NCI-H2196 (cell line): ENCODE results near the gene EFCC1.

Experiments used
- DNase-seq: peaks from one replicate; lab custom pipeline; 2025; ENCODE audit not compliant: unreplicated experiment; lab: John Stamatoyannopoulos, UW

Gene EFCC1

DNA sequence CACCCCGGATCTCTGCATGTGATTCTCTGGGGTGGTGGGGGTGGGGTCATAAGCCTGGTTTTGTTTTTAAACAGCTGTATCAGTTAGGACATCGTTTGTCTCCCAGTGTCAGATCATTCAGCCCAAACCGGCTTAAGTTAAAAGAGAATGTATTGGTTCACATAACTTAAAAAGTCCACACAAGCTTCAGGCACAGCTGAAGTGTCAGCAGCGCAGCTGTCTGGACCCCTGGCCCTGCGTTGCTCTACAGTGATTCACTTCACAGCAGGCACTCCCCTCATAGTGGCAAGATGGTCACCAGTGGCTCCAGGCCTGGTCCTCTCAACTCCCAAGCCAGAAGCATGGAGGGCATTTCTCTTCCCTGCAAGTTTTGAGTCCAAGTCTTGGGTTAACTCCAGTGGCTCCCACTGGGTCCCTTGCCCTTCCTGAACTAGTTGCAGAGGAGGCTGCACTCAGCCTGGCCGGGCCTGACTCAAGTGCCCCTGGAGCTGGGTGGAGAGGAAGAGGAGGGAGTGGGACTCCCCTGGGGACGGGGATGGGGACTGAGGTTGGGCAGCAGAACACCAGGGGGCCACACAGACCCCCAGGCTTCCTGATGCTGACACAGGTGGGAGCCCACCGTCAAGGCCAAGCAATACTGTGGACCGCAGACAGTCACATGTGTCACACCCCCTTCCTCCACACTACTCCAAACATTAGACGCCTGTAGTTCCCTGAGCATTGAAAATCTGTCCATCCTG, 30.5 kb downstream of the EFCC1 start:
- DNase-seq, result no peak

GRCh38 chr3:129032716-129033115, 31.6 kb downstream of the EFCC1 start:
- DNase-seq, result no peak

DNA sequence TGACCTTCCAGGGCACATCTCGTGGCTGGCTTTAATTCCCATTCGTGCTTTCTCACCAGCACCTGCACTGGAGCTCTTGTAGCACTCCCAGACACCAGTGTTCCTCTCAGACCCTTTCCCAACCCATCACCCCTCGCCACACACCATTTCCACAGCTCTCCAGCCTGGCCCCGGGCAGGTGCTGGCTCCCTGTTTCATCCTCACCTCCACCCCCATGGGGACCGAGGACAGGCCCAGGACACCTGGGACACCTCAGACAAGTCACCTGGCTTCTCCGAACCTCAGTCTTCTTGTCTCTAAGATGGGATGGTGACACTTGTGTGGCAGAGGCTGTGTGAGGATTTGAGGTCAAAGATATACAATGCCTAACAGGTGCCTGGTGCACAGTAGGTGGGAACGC, 32.0 kb downstream of the EFCC1 start:
- DNase-seq, result no peak

- no peak for DNase-seq
Measured at GRCh38 chr3:129033633-129034321, 32.7 kb downstream of the EFCC1 start.

- DNase-seq, result no peak
Measured at GRCh38 chr3:129034642-129035041, 33.5 kb downstream of the EFCC1 start.

DNA sequence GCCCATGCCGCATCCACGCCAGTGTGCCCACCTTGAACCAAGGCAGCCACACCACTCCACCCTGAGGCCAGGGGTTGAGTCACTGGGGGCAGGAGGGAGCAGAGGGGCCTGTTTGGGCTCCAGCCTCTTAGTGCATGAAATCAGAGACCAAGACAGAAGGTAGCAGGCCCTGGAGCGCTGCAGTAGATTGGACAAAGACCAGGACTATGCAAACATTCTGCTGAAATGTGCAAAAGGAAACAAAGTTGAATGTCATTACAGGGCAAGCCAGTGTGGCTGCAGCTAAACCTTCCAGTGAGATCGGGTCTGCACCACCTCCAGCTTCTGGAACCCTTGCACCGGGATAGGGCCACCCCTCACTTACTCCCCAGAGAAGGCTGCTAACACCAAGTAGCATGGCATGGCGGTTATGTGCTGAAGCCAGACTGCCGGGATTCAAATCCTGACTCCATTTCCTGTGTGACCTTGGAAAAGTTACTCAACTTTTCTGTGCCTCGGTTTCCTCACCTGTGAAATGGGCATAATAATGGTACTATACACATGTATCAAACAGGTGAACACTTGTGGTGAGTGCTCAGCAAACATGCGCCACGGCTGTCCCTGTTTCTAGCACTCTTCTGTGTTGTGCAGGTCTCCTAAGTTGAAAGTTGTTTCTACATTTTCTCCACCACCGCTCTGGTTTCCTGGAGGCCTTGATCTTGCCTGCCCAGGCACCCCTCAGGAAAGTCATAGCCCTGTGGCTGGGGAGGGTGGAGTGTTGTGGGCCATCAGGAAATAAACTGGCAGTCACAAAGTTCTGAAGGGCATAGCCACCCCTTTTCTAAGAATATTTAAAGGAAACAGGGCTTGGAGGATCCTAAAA, 34.5 kb downstream of the EFCC1 start:
- no peak for DNase-seq

- DNase-seq, result no peak
Measured at GRCh38 chr3:129036222-129037092, 35.4 kb downstream of the EFCC1 start.

GRCh38 chr3:129037093-129037419, 36.0 kb downstream of the EFCC1 start:
- no peak for DNase-seq

DNA sequence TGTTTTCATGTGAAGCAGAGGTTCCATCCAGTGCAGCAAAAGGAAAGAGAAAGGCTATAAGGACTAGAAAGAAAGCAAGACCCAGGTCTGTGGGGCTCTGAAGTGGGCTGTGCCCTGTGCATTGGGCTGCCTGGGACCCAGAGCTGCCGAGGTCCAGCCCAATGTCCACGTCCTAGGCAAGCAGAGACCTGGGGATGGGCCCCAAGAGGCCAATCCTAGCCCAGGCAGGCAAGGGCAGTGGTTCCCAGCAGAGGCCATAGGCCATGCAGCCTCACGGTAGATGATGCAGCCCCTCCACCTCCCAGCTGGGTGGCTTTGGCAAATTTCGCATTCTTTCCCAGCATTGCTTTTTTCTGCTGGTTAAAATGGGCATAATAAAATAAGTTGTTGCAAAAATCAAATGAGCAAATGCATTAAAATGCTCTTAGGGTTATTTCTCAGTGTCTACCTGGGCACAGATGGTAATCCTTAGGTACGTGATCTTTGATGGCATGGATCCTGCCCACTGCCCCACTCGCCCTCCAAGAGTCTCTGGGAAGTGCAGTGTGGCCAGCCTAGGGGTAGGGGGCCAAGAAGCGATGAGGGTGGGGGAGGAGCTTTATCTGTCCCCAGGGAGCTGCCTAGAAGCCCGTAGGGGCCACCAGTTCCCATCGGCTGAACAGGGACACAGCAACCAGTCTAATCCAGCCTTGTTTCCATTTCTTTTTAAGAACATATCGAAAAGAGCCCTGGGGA, 37.2 kb downstream of the EFCC1 start:
- DNase-seq, result no peak

DNA sequence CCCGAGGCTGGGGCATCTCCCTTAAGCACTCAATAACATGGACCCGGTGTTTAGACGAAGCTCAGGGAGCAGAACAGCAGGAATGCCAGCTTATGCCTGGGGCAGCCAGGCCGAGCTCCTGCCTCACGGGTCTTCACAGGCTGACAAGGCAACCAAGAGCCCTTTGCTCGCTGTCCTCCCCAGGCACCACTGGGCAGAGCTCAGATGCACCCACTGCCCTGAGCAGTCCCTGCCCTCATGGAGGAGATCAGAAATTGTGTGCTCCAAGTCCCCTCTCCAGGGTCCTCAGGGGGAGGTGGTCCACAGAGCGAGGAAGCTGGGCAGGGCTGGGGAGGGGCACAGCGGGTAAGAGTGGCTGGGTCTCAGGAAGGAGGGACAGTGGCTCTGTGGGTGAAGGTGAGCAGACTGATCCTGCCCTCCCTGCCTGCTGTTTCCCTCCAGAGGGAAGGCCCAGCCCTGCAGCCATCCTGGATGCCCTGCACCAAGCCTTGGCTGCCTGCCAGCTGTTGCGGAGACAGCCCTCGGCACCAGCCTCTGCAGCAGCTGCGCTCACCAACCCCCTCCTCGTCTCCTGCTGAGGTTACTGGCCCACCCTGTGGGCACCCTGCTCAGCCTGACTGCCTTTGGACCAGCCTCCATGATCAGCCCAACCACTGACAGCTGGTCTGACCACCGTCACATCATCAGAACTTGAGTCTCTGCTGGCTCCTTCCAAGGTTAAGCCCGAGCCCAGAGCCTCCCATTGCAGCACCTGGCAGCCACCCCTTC, 38.4 kb downstream of the EFCC1 start:
- DNase-seq, result peak; percentile 94

GRCh38 chr3:129040039-129040336, 38.9 kb downstream of the EFCC1 start:
- DNase-seq, result no peak

GRCh38 chr3:129040579-129041300, 39.6 kb downstream of the EFCC1 start:
- no peak for DNase-seq

GRCh38 chr3:129045675-129046036, 44.6 kb downstream of the EFCC1 start:
- DNase-seq, result no peak

DNA sequence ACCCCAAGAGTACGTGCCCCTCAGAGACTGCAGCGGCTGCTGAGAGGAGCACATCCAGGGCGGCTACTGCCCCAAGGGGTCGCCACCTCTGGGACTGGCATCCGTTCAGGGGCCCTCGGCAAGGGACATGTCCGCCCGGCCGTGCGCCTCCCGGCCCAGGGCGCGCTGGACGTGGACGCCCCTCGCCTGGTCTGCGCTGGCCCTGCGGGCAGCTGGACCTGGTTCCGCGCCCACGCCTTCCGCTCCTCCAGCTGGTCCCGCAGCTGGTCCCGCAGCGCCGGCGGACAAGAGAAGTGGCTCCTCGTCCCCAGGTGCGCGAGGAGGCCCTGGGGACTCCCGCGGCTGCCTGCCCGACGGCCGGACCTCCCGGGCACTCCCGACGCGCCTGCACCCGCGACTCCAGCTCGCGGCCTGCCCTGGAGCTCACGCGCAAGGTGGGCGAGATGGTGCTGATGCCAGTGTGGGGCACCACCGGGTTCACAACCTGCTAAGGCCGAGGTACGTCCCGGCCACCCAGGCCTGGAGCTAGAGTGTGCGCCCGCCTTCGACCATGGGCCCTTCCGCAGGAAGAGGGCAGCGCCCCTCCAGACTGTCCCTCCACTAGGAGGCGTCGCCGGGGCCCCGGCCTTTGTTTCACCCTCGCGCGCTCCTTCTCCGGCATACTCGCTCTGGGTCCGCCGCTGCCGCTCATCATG, 45.1 kb downstream of the EFCC1 start:
- no peak for DNase-seq

GRCh38 chr3:129046732-129047552, 45.8 kb downstream of the EFCC1 start:
- no peak for DNase-seq

GRCh38 chr3:129047553-129047839, 46.4 kb downstream of the EFCC1 start:
- no peak for DNase-seq

DNA sequence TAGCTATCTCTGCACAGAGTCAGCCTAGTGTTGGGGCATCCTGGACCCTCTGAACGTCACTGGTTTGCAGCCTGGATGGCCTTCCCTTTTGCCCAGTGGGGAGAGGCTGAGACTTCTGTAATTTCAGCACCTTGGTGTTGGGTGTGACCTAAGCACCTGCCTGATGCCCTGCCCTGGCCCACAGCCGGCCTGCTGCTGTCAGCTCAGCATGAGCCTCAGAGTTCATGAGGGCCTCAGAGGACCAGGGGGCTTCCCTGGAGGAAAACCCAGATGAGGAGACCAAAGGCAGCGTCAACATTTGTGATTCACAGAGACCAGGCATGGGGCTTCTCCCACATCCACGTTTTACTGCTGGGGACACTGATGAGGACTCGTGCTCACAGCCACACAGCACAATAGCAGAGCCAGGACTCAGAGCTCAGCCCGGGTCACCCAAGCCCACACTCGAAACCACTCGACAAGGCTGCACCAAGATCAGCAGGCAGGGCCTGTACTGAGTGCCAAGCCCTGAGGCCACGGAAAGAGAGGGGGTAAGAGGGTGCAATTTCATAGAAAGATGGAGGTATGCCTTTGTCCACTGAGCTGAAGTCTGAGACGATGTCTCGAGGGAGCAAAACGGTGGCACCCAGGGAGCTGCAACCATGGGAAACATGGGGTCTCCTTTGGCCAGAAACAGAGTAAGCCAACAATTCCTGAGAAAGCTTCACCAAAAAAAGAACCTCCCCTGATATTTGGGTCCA, 49.6 kb downstream of the EFCC1 start:
- no peak for DNase-seq
